ENCODE data around the gene TP53TG3C.
"Not testable (repeated sequence)": the region's sequence is repeated elsewhere in the genome, so short reads cannot be mapped to it uniquely, and the experiment has no call there.

TP53TG3C gene, protein sequence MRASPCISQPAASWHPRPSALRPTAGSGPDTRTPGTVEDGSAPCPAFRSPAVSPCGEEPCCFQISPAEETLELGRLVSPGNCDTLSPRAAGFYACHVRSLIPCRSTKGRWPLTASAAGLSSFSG

DNA sequence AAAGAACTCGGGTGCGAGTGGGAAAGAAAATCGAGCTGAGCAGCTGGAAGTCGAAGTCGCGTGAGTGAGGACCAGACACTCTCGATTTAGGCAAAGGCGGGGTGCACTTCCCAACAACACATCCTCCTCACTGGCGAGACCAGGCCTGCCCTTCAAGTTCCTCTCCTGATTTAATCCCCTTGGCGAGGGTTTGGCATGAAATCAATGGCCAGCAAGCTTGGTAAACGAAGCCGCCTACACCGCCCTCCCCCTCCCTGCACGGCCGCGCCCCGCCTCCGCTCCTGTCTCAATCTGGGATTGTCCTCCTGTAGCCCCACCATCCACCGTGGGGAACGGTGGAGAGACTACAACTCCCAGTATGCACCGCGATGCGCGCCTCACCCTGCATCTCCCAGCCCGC is at the start of gene TP53TG3C:
TSS of gene TP53TG3C (plus strand) at position 301 of the 400 bp plus-strand sequence. CDS start at position 369, 68 bp downstream.
- in situ Hi-C loops (cut with HindIII; ENCODE audit: low sequenced_read_pairs), result not testable (repeated sequence)
